ENCODE measurements around the gene KRTAP10-7. TPM values are rescaled to one million over a fixed set of nuclear protein-coding genes. Genes with fewer than 3 reads are reported as not detected.
"Not testable (repeated sequence)": the region's sequence is repeated elsewhere in the genome, so short reads cannot be mapped to it uniquely, and the experiment has no call there.

KRTAP10-7 gene
- total RNA-seq, 2 donors from 2014 or later = not detected

DNA sequence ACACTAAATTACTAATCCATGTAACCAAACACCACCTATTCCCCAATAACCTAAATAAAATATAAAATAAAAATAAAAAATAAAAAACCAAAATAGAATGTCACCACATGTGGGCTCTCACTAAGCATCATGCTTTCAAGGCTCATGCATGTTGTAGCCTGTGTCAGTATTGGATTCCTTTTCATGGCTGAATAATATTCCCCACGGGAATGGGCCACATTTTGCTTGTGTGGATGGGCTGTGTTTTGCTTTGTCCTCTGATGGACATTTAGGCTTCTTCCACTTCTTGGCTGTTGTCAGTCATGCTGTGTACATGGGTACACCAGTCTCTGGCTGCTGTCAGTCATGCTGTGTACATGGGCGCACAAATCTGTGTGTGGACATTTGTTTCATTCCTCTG, 11.3 kb upstream of the KRTAP10-7 start:
- H3K9me3 Mint-ChIP-seq = no peaks in the 10 kb centered on the region
- DNase-seq (no peak), ATAC-seq (replicated peaks in 1 of 2) (no peak)
- H3K4me1 Mint-ChIP-seq (ENCODE audit: low read depth) = peaks cover 6% of the 10 kb centered on the region
- no peak overlapping the region for H3K4me3 Mint-ChIP-seq
- no peak overlapping the region for H3K27ac Mint-ChIP-seq
- no peaks in the 10 kb centered on the region for H3K36me3 Mint-ChIP-seq (ENCODE audit: insufficient read depth in 2 of 2)
- peaks cover 16% of the 10 kb centered on the region for H3K27me3 Mint-ChIP-seq (ENCODE audit: low read depth)

DNA sequence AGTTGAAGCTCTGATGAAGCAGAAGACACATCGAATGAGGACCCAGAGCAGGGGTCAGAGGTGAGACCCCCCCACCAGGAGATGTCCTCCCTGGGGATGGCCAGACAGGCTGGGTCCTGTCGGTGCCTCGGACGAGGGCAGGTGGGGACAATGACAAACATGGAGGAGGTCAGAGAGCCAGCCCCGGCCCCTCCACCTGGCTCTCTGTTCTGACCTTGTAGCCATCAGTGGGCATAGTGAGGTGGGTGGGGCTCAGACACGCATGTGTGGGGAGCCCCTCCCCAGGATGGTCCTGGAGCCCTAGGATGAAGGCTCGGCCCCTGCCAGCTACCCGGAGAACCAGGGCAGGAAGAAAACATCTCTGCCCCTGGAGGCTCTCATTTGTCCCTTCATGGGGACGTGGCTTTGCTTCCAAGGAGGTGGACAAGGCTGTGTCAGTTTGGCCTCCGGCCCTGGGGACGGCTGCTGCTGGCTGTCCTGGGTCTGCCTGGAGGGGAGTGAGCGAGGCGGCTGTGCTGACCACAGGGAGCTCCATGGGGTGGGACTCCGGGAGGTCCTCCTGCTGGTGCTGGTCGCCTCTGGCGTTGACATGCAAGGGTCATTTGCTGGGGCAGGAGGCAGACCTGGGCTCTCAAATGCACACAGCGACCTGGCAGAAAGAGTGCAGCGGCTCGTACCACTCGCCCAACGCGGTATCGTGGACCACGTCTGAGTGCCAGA, 10.7 kb upstream of the KRTAP10-7 start:
- DNase-seq (no peak), ATAC-seq (replicated peaks in 1 of 2) (no peak)
- Mint-ChIP-seq H3K9me3 (no peaks in the 10 kb centered on the region), H3K4me1 (ENCODE audit: low read depth) (no peaks in the 10 kb centered on the region), H3K36me3 (ENCODE audit: insufficient read depth in 2 of 2) (no peaks in the 10 kb centered on the region), H3K27me3 (ENCODE audit: low read depth) (peaks cover 16% of the 10 kb centered on the region), H3K27ac (no peak overlapping the region), H3K4me3 (no peak overlapping the region)

DNA sequence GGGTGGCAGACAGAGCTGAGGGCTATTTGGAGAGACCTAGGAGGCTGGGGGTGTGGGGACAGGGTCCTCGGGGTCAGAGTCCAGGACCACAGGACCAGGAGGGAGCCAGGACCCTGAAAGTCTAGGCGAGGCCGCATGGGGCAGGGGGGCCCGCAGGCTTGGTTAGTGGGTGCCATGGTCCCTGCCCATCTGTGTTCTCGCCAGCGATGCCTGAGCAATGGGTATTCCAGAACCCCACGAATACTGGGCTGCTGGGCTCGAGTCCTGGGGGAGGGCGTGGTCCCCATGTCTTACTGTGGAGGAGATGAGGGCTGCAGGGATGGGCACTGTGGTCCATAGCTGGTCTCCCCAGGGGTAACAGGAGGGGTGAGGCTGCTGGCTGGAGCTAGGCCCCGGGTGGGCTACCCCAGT, 10.1 kb upstream of the KRTAP10-7 start:
- no peak for DNase-seq
- Mint-ChIP-seq H3K27me3 (ENCODE audit: low read depth) (peaks cover 14% of the 10 kb centered on the region), H3K4me3 (no peak overlapping the region), H3K36me3 (ENCODE audit: insufficient read depth in 2 of 2) (no peaks in the 10 kb centered on the region), H3K9me3 (no peaks in the 10 kb centered on the region), H3K27ac (no peak overlapping the region), H3K4me1 (ENCODE audit: low read depth) (no peaks in the 10 kb centered on the region)
- ATAC-seq (replicated peaks in 1 of 2) = no peak

DNA sequence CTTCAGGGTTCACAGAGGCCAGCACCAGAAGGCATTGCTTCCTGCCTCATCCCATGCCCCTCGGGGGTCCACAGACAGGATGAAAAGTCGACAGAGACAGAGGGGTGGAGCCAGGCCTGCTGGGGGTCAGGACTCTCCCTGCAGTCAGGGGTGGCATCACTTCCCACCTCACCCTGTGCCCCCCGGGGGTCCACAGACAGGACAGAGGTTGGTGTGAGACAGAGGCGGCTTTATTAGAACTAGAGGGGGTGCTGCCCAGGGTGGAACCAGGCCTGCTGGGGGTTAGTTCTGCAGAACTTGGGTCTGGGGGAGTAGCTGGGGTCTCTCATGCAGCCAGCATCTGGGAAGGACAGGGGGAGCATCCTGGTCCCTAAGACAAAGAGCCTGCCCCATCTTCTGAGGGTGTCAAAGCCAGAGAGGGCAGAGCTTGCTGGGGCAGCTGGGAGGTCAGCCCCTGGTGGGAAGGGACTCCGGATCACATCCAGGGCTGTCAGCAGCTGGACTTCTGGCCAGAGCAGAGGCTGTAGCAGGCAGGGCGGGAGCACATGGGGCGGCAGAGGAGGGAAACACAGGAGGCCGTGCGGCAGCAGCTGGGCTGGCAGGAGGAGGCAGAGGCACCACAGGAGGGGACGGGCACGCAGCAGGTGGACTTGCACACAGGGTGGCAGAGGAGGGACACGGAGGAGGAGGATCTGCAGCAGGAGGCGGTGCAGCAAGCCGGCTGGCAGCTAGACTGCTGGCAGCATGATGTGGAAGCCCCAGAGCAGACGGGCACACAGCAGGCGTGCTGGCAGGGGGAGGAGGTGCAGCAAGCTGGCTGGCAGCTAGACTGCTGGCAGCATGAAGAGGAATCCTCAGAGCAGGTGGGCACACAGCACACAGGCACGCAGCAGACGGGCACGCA, 9.2 kb upstream of the KRTAP10-7 start:
- not testable (repeated sequence) for H3K27ac Mint-ChIP-seq; H3K36me3 Mint-ChIP-seq (ENCODE audit: insufficient read depth in 2 of 2); H3K4me3 Mint-ChIP-seq; H3K4me1 Mint-ChIP-seq (ENCODE audit: low read depth); H3K9me3 Mint-ChIP-seq; ATAC-seq (replicated peaks in 1 of 2); DNase-seq
- H3K27me3 Mint-ChIP-seq (ENCODE audit: low read depth) = peaks cover 10% of the 10 kb centered on the region

DNA sequence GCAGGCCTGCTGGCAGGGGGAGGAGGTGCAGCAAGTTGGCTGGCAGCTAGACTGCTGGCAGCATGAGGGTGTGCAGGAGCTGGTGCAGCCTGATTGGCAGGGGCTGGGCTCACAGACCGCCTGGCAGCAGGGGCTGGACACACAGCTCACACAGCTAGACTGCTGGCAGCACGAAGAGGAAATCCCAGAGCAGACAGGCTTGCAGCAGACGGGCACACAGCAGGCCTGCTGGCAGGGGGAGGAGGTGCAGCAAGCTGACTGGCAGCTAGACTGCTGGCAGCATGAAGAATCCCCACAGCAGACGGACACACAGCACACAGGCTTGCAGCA, 8.6 kb upstream of the KRTAP10-7 start:
- not testable (repeated sequence) for DNase-seq; H3K9me3 Mint-ChIP-seq; ATAC-seq (replicated peaks in 1 of 2); H3K36me3 Mint-ChIP-seq (ENCODE audit: insufficient read depth in 2 of 2); H3K4me3 Mint-ChIP-seq; H3K27ac Mint-ChIP-seq; H3K4me1 Mint-ChIP-seq (ENCODE audit: low read depth); H3K27me3 Mint-ChIP-seq (ENCODE audit: low read depth)

DNA sequence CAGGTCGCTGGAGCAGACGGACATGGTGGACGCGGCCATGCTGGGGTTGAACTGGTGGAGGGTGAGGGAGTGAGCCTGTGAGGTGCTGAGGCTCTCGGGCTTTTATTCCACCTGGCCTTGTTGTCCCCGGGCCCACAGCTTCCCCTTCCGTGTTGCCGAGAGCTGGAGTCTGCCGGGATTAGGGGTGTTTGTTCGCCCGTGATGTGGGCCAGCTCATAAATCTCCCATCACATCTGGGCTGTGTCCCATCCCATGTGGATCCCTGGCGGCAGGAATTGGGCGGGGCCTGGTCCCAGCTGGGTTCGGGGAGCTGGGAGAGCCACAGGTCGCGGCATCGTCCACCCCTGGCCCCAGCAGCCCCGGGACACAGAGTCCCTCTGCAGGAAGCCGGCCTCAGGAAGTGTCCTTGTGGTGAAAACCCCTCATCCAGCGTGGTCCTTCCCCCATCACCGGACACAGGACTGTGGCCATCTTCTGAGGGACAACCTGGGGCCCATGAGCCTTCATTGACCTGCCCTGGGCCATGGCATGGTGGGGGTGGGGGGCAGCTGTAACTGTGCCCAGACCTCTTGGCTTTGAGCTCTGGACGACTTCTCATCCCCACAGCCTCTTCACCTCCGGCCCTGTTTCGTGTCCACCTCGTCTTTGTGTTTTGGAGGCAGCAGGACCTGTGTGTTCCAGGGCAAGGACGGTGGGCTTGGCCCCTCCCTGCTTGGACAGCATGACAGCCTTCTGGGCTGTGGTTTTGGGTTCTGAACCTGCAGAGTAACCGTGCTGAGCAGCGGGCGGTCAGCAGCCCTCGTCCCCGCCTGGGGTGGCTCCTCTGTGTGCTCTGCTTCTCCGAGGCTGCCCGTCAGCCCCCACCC, 7.7 kb upstream of the KRTAP10-7 start, which contains the start of gene KRTAP10-6:
Gene KRTAP10-6 (minus strand): TSS at position 60 of the 866 bp plus-strand sequence. CDS start 21 bp downstream, at position 39.
- H3K36me3 Mint-ChIP-seq (ENCODE audit: insufficient read depth in 2 of 2) = no peaks in the 10 kb centered on the region
- no peak within 1 kb of the TSS for H3K4me3 Mint-ChIP-seq
- H3K9me3 Mint-ChIP-seq = no peaks in the 10 kb centered on the region
- no peak for ATAC-seq (replicated peaks in 1 of 2)
- H3K4me1 Mint-ChIP-seq (ENCODE audit: low read depth) = no peaks in the 10 kb centered on the region
- DNase-seq = no peak
- H3K27me3 Mint-ChIP-seq (ENCODE audit: low read depth) = no peaks in the 10 kb centered on the region
- no peak within 1 kb of the TSS for H3K27ac Mint-ChIP-seq

DNA sequence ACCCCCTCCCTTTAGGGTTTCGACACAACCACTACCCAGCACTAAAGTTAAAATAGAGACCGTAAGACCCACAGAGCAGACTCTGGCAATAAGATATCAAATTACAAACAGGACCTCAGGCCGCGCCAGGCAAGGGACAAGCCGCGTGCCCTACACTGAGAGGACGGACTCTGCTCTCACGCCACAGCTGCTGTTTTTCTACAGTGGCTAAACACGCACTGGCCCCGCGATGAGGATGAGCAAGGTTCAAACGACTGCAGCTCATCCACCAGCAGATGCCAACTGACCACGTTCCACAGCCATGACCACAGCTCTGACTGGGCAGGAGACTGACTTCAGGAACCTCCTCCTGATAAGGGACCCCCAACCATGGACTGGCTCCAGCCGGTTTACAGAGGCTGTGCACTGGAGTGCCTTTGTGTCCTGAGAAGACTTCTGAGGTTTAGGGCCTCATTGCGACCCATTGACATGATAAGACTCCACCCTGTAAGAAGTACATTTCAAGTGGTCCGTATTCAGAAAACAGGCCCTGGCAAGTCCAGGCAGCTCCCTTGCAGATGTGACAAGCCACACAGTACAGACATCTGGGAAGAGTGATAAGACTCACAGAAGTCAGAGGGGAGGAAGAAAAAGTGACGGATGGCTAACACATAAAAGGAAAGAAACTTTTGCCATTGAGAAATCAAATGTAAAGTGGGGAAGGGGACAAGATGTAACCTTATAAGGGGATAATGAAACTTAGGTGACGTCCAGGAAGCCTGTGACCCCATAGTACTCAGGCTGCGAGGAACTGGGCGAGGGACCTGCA, 6.6 kb upstream of the KRTAP10-7 start:
- no peak for DNase-seq
- H3K27ac Mint-ChIP-seq = no peak overlapping the region

DNA sequence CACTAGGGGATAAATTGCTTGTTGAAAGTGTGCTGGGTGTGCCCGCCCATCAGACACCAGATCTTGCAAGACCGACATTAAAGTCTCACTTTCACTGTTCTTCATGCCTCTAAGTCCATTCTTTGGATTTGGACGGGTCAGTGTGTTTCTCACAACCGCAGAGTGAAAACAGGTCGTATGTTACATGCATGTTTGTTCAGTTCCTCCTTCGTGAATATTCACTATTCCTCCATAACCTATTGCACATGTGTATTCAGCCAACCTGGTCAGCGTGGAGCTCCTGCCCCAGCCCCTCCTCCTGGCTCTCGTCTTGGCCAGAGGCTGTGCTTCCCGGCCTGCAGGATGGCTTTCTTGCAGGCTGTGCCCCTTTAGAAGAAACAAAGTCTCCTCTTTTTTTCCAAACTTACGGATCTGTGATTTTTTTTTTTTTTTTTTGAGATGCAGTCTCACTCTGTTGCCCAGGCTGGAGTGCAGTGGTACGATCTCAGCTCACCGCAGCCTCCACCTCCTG, 5.9 kb upstream of the KRTAP10-7 start:
- no peak overlapping the region for H3K27ac Mint-ChIP-seq
- ATAC-seq (replicated peaks in 1 of 2) (no peak), DNase-seq (no peak)
- no peak overlapping the region for H3K4me3 Mint-ChIP-seq
- no peaks in the 10 kb centered on the region for H3K27me3 Mint-ChIP-seq (ENCODE audit: low read depth)
- no peaks in the 10 kb centered on the region for H3K4me1 Mint-ChIP-seq (ENCODE audit: low read depth)
- peaks cover 1 to 3% of the 10 kb centered on the region in 2 donors for H3K9me3 Mint-ChIP-seq
- peaks cover 0 to 2% of the 10 kb centered on the region in 2 donors for H3K36me3 Mint-ChIP-seq (ENCODE audit: insufficient read depth in 2 of 2)

More for the DNA sequence above, 6.6 kb upstream of the KRTAP10-7 start:
- H3K9me3 Mint-ChIP-seq = peaks cover 1 to 2% of the 10 kb centered on the region in 2 donors
- no peak overlapping the region for H3K4me3 Mint-ChIP-seq
- ATAC-seq (replicated peaks in 1 of 2) = no peak
- no peaks in the 10 kb centered on the region for H3K4me1 Mint-ChIP-seq (ENCODE audit: low read depth)
- peaks cover 0 to 2% of the 10 kb centered on the region in 2 donors for H3K36me3 Mint-ChIP-seq (ENCODE audit: insufficient read depth in 2 of 2)
- no peaks in the 10 kb centered on the region for H3K27me3 Mint-ChIP-seq (ENCODE audit: low read depth)

DNA sequence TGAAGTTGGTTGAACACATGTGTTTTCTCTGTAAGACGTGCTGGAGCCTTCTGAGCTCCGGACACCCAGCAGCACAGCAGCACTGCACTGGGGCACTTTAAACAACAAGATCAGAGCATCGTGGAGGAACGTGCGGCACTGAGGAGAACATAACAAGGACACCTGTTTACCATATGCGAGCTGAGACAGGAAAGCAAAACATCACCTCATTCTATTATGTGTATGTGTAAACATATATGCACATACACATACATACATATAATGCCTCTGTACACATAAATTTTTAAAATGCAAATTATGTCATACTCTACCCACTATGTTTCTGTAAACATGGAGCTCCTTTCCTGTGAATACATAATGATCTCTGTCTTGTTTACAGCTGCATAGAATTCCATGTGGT, 4.9 kb upstream of the KRTAP10-7 start:
- Mint-ChIP-seq H3K27ac (no peak overlapping the region), H3K4me3 (no peak overlapping the region), H3K9me3 (peaks cover 1 to 3% of the 10 kb centered on the region in 2 donors), H3K4me1 (ENCODE audit: low read depth) (no peaks in the 10 kb centered on the region), H3K27me3 (ENCODE audit: low read depth) (no peaks in the 10 kb centered on the region), H3K36me3 (ENCODE audit: insufficient read depth in 2 of 2) (peaks cover 0 to 2% of the 10 kb centered on the region in 2 donors)
- DNase-seq (no peak), ATAC-seq (replicated peaks in 1 of 2) (no peak)

DNA sequence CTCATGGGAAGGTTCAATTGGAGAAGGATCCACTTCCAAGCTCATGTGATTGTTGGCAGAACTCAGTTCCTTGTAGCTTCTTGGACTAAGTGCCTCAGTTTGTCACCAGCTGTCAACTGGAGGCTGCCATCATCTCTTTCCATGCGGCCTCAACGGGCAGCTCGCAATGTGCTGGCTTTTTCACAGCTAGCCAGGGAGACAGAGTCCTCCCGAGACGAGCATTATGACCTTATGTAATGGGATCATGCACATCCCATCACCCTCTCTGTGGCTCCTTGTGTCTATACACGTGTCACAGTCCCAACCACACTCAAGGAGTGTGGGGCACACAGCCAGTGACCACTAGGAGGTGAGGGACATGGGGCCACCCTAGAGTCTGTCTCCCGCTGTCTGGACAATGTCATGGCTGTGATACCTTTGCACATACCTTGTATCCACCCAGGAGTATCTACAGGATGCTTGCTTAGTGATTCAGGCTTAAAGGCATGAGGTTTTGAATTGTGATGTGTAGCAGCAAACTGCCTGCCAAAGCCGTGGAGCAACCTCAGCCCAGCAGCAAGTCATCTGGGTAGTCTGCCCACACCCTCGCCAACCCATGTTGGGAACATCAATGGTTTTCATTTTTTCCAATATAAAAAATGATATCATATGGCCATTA, 4.2 kb upstream of the KRTAP10-7 start:
- Mint-ChIP-seq H3K4me3 (no peak overlapping the region), H3K36me3 (ENCODE audit: insufficient read depth in 2 of 2) (peaks cover 0 to 2% of the 10 kb centered on the region in 2 donors), H3K4me1 (ENCODE audit: low read depth) (no peaks in the 10 kb centered on the region), H3K27ac (no peak overlapping the region), H3K27me3 (ENCODE audit: low read depth) (no peaks in the 10 kb centered on the region), H3K9me3 (peaks cover 1 to 3% of the 10 kb centered on the region in 2 donors)
- ATAC-seq (replicated peaks in 1 of 2) (no peak), DNase-seq (no peak)

DNA sequence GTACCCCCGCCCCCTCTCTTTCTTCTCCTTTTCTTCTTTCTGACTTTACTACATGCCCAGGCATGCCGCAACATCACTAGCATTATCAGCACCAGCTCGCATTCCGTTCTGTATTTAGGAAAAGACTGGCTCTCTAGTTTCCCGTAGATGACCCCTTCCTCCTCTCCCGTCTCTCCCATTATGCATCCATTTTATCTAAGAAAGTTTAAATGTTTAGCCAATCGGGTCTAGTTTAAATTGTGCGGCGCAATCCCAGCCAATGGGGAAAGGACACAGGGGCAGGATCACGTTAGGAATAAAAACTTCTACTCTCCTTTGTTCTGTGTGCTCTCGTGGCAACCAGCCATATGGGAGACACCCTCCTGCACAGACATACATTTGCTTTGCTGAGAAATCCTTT, 2.3 kb upstream of the KRTAP10-7 start:
- H3K9me3 Mint-ChIP-seq = peaks cover 1 to 3% of the 10 kb centered on the region in 2 donors
- H3K4me3 Mint-ChIP-seq = no peak overlapping the region
- no peaks in the 10 kb centered on the region for H3K27me3 Mint-ChIP-seq (ENCODE audit: low read depth)
- no peak overlapping the region for H3K27ac Mint-ChIP-seq
- no peaks in the 10 kb centered on the region for H3K4me1 Mint-ChIP-seq (ENCODE audit: low read depth)
- peaks cover 0 to 2% of the 10 kb centered on the region in 2 donors for H3K36me3 Mint-ChIP-seq (ENCODE audit: insufficient read depth in 2 of 2)
- no peak for ATAC-seq (replicated peaks in 1 of 2)
- no peak for DNase-seq

All from activated T-cell treated with anti-CD3 and anti-CD28 coated beads, Interleukin-2, amount 50 U/mL, for 72 hours (primary cell).